NT2/D1 (cell line): ENCODE results near the gene COL6A2.

Experiments
- SUZ12 ChIP-seq: IDR thresholded peaks from 2 replicates; pipeline ENCODE4 v1.6.1; 2011; ENCODE audit not compliant: insufficient read length, insufficient read depth; ENCODE audit errors: extremely low read depth
- YY1 ChIP-seq: IDR thresholded peaks from 2 replicates; pipeline ENCODE4 v1.6.1; 2011; ENCODE audit not compliant: insufficient read length, insufficient read depth
- ZNF274 ChIP-seq: IDR thresholded peaks from 2 replicates; pipeline ENCODE4 v1.6.1; 2011; ENCODE audit warnings: mild to moderate bottlenecking, low read depth, low read length

DNA sequence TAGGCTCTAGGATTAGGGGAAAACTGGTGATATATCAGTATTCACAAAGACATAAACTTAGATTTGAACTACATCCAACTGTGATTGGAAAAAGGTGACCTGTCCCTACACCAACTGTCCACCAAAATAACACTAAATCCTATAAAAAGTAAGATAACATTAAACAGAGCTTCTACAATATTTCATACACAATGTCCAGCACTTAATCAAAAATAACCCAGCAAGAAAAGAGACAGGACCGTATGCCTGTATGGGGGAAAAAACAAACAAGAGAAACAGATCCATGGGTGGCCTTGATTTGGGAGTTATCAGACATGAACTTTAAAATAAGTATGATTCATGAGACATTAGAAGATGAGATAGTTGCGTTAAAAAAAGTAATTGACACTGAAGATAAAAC lies 9.7 kb upstream of the COL6A2 start:
- no peak for TF ChIP-seq SUZ12
- no peak for TF ChIP-seq YY1
- TF ChIP-seq ZNF274 = no peak
